ENCODE measurements around the gene POU2F1.

Gene POU2F1

DNA sequence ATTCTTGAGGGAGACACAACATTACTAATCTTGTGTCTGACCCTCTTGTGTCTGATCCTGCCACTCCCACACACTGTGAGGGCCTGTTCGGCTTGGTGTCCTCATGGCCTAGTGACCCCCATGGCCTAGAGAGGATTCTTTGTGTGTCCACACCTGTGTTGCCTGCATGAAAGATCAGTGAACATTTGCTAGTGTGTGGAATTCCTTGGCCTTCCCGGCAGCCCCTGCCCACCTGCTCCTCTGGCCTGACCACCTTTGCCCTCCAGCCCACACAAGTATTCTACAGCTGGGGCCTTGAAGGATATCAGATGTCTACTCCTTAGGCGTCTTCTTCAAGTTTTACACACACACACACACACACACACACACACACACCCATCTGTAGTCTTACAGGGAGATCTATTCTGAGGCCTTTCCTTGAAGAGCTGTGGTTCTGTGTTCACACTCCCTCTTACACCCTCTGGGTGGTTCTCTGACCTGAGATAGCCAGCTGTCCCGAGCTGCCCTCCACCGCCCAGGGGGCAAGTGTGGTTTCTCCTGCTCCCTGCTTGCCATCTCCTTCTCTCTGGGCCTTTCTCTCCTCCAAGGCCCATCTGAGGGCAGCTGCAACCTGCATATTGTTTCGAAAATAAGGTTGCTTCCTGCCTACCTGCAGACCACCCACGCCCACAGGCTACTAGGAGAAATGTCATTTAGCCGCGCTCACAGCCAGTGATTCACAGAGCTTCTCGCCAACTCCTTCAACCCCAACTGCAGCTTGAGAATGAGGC lies 252.3 kb downstream of the POU2F1 start:
- no peaks in the 10 kb centered on the region for H3K27me3 ChIP-seq (ENCODE audit: insufficient read depth, low read length)
- 85% methylated on average over 10 of the region's 10 CpGs for WGBS
- peaks cover 24% of the 10 kb centered on the region for H3K4me1 ChIP-seq (ENCODE audit: insufficient read depth, low read length)
- no peaks in the 10 kb centered on the region for H3K36me3 ChIP-seq (ENCODE audit: insufficient read depth, low read length)
- no peak overlapping the region for H3K9ac ChIP-seq (ENCODE audit: low read depth, low read length)
- H3K9me3 ChIP-seq (ENCODE audit: insufficient read depth, low read depth, low read length), result peaks cover 3% of the 10 kb centered on the region; the same call in 1 of the 2 replicates
- no peak overlapping the region for H3K27ac ChIP-seq (ENCODE audit: low read depth, low read length)
- H3K4me3 ChIP-seq (ENCODE audit: low read length), result no peak overlapping the region

DNA sequence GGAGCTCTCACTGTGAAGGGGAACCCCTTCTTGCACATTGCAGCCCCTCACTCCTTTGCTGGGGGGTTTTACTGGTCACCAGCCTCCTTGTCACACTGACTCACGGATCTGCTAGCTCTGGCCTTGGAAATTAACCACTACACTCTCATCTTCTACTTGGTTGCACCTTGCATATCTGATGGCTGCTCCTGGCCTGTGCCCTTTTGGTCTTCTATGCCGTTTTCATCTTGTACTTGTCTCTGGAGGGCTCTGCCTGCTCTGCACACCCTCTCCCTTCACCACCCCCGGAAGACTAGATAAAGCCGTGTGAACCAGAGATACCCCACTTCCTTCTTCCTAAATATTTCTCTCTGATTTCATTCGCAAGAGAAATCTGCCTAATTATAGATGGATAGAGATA lies 253.1 kb downstream of the POU2F1 start:
- no peak overlapping the region for H3K9ac ChIP-seq (ENCODE audit: low read depth, low read length)
- H3K36me3 ChIP-seq (ENCODE audit: insufficient read depth, low read length), result no peaks in the 10 kb centered on the region
- H3K27me3 ChIP-seq (ENCODE audit: insufficient read depth, low read length), result no peaks in the 10 kb centered on the region
- peaks cover 3% of the 10 kb centered on the region; the same call in 1 of the 2 replicates for H3K9me3 ChIP-seq (ENCODE audit: insufficient read depth, low read depth, low read length)
- WGBS, result 86% methylated on average over 4 of the region's 5 CpGs
- peaks cover 15% of the 10 kb centered on the region; the same call in 1 of the 2 replicates for H3K4me1 ChIP-seq (ENCODE audit: insufficient read depth, low read length)
- no peak overlapping the region for H3K4me3 ChIP-seq (ENCODE audit: low read length)
- H3K27ac ChIP-seq (ENCODE audit: low read depth, low read length), result no peak overlapping the region

DNA sequence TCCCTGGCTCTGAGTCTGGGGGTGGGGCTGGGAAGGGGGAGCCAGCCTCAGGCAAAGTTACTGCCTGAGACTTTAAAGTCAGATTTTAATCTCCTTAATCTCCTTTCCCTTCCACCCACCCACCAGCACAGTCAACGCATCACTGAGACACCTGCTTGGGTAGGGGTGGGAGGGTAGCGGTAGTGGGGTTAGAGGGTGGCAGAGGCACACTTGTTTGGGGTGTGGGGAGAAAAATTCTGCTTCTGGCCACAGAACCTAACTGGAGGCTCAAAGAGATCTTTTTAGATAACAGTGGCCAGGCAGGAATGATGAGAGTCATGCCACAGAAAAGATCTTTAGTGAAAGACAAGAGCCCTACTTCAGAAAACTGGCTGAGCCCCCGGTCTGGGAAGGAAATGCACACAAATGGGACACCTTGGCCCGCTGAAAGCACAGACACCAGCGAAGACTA lies 253.5 kb downstream of the POU2F1 start:
- 85% methylated on average over 5 of the region's 5 CpGs for WGBS

DNA sequence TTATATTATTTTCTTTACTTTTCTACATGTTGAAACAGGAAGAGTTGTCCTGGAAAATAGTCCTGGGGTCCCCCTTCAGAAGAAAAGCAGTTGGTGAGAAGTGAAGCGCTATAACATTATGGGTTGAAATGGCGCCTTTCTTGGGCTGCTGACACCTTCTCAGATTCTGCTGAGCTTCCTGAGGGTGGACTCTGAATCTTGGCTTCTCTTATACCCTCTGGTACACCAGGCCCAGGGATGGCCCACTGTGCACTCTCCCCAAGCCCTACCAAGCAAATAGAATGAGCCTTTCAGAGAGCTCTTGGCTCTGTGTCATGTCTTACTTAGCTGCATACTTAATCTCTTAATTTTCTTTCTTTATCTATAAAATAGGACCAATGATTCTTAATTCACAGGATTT lies 255.4 kb downstream of the POU2F1 start:
- Histone ChIP-seq H3K4me1 (ENCODE audit: insufficient read depth, low read length) (peaks cover 15% of the 10 kb centered on the region; the same call in 1 of the 2 replicates), H3K27me3 (ENCODE audit: insufficient read depth, low read length) (no peaks in the 10 kb centered on the region), H3K36me3 (ENCODE audit: insufficient read depth, low read length) (no peaks in the 10 kb centered on the region), H3K4me3 (ENCODE audit: low read length) (no peak overlapping the region), H3K9me3 (ENCODE audit: insufficient read depth, low read depth, low read length) (peaks cover 3% of the 10 kb centered on the region; the same call in 1 of the 2 replicates), H3K27ac (ENCODE audit: low read depth, low read length) (no peak overlapping the region), H3K9ac (ENCODE audit: low read depth, low read length) (no peak overlapping the region)
- WGBS, result 96% methylated on average over 2 of the region's 2 CpGs

More for the DNA sequence above, 253.5 kb downstream of the POU2F1 start:
- H3K27me3 ChIP-seq (ENCODE audit: insufficient read depth, low read length), result no peaks in the 10 kb centered on the region
- no peak overlapping the region for H3K9ac ChIP-seq (ENCODE audit: low read depth, low read length)
- no peaks in the 10 kb centered on the region for H3K36me3 ChIP-seq (ENCODE audit: insufficient read depth, low read length)
- no peak overlapping the region for H3K4me3 ChIP-seq (ENCODE audit: low read length)
- H3K4me1 ChIP-seq (ENCODE audit: insufficient read depth, low read length), result peaks cover 15% of the 10 kb centered on the region; the same call in 1 of the 2 replicates
- H3K9me3 ChIP-seq (ENCODE audit: insufficient read depth, low read depth, low read length), result peaks cover 3% of the 10 kb centered on the region; the same call in 1 of the 2 replicates
- H3K27ac ChIP-seq (ENCODE audit: low read depth, low read length), result no peak overlapping the region

All from HUES64 (cell line).